GM23338 (cell line): ENCODE data around the gene GPR63. TPM values are rescaled to one million over a fixed set of nuclear protein-coding genes. Genes with fewer than 3 reads are reported as not detected.

Experiments
- ATAC-seq: fragments of 200-7000 bp; cut with Tn5 transposase; 3 replicates; pipeline ENCODE4 v1.9.1; 2020
- DNase-seq: peaks from one replicate; pipeline ENCODE4 v3.0.0-alpha.2; 2015; ENCODE audit warnings: low spot score
- H2AFZ ChIP-seq: fragments of 200-600 bp; sonication (generic); 2 replicates; pipeline ENCODE4 v1.8.0; 2016; ENCODE audit warnings: antibody characterized with exemption, mild to moderate bottlenecking, moderate library complexity
- H3F3A ChIP-seq: fragments of 200-600 bp; sonication (generic); replicated peaks from 2 replicates; pipeline ENCODE4 v1.8.0; 2017; ENCODE audit warnings: antibody characterized with exemption, mixed run types, low read depth
- H3K27ac ChIP-seq: fragments of 200-600 bp; sonication (generic); 2 replicates; pipeline ENCODE4 v1.6.1; 2016; ENCODE audit warnings: low read depth
- H3K27me3 ChIP-seq: fragments of 200-600 bp; sonication (generic); 2 replicates; pipeline ENCODE4 v1.8.0; 2016; ENCODE audit warnings: mild to moderate bottlenecking, mixed run types, moderate library complexity; ENCODE audit not compliant: insufficient read depth
- H3K36me3 ChIP-seq: fragments of 200-600 bp; sonication (generic); 2 replicates; pipeline ENCODE4 v1.8.0; 2016; ENCODE audit warnings: mild to moderate bottlenecking; ENCODE audit not compliant: insufficient read depth
- H3K4me1 ChIP-seq: fragments of 200-600 bp; sonication (generic); 2 replicates; pipeline ENCODE4 v1.8.0; 2016; ENCODE audit warnings: mild to moderate bottlenecking, moderate library complexity; ENCODE audit not compliant: insufficient read depth
- H3K4me2 ChIP-seq: fragments of 200-600 bp; sonication (generic); 2 replicates; pipeline ENCODE4 v1.7.1; 2017; ENCODE audit warnings: mixed run types
- H3K4me3 ChIP-seq: fragments of 200-600 bp; sonication (generic); 2 replicates; pipeline ENCODE4 v1.6.1; 2016; ENCODE audit warnings: mixed run types
- H3K79me2 ChIP-seq: fragments of 200-600 bp; sonication (generic); replicated peaks from 2 replicates; pipeline ENCODE4 v1.8.0; 2017; ENCODE audit warnings: mild to moderate bottlenecking; ENCODE audit not compliant: insufficient read depth
- H3K9me2 ChIP-seq: fragments of 200-600 bp; sonication (generic); 2 replicates; pipeline ENCODE4 v1.8.0; 2017; ENCODE audit not compliant: insufficient read depth
- H4K20me1 ChIP-seq: fragments of 200-600 bp; sonication (generic); replicated peaks from 2 replicates; pipeline ENCODE4 v1.8.0; 2017; ENCODE audit warnings: mild to moderate bottlenecking; ENCODE audit not compliant: insufficient read depth
- H3K27ac Mint-ChIP-seq: 2 replicates; pipeline ENCODE4 v1.8.0; 2020; ENCODE audit warnings: inconsistent platforms, mild to moderate bottlenecking, moderate library complexity, mixed read lengths
- H3K27me3 Mint-ChIP-seq: 3 replicates; pipeline ENCODE4 v1.8.0; 2022; ENCODE audit warnings: low read depth, mild to moderate bottlenecking, moderate library complexity, mixed read lengths, inconsistent platforms; ENCODE audit not compliant: insufficient read depth, poor library complexity
- H3K36me3 Mint-ChIP-seq: 3 replicates; pipeline ENCODE4 v1.8.0; 2021; ENCODE audit warnings: low read depth, mild to moderate bottlenecking, inconsistent platforms, moderate library complexity, mixed read lengths
- H3K4me1 Mint-ChIP-seq: 3 replicates; pipeline ENCODE4 v1.8.0; 2020; ENCODE audit warnings: mild to moderate bottlenecking, inconsistent platforms, mixed read lengths
- H3K4me3 Mint-ChIP-seq: 3 replicates; pipeline ENCODE4 v1.8.0; 2021; ENCODE audit warnings: moderate library complexity, mild to moderate bottlenecking, inconsistent platforms, mixed read lengths
- H3K9me3 Mint-ChIP-seq: 3 replicates; pipeline ENCODE4 v1.8.0; 2020; ENCODE audit warnings: moderate library complexity, mild to moderate bottlenecking, inconsistent platforms, mixed read lengths
- EZH2 ChIP-seq: fragments of 200-600 bp; sonication (generic); IDR thresholded peaks from one replicate; pipeline ENCODE4 v1.8.0; 2017; ENCODE audit warnings: antibody characterized with exemption, mild to moderate bottlenecking, low read depth; ENCODE audit not compliant: unreplicated experiment
- JUNB ChIP-seq: IDR thresholded peaks from one replicate; pipeline ENCODE4 v1.6.1; 2016; ENCODE audit warnings: antibody characterized with exemption; ENCODE audit not compliant: unreplicated experiment
- NANOG ChIP-seq: IDR thresholded peaks from 2 replicates; pipeline ENCODE4 v1.6.1; 2016; ENCODE audit warnings: antibody characterized with exemption, borderline replicate concordance
- STAT1 ChIP-seq: IDR thresholded peaks from one replicate; pipeline ENCODE4 v1.6.1; 2016; ENCODE audit warnings: antibody characterized with exemption; ENCODE audit not compliant: unreplicated experiment
- ZNF114 ChIP-seq: fragments of 250-450 bp; sonication (Bioruptor Pico); IDR thresholded peaks from 2 replicates; pipeline ENCODE4 v1.5.0; 2020; ENCODE audit warnings: mild to moderate bottlenecking, moderate library complexity
- ZNF331 ChIP-seq: fragments of 250-450 bp; sonication (Bioruptor Pico); IDR thresholded peaks from 2 replicates; pipeline ENCODE4 v1.5.0; 2020; ENCODE audit warnings: low read depth, mild to moderate bottlenecking, moderate library complexity
- polyA plus RNA-seq: library from polyadenylated mRNA; unstranded; fragments of >200 nt; fragmentation: Nextera tagmentation; extraction: Ambion mirVana; gene quantifications from 2 replicates; pipeline ENCODE4 v1.2.1, GENCODE V29; 2016
- total RNA-seq: library from RNA; depleted of rRNA; stranded (reverse); fragments of >200 nt; shearing (Covaris generic); gene quantifications from 2 replicates; pipeline ENCODE4 v1.2.3, GENCODE V29; 2014
- TF ChIP-seq, protein P1 (sequence below), 2 experiments: fragments of 200-600 bp in 1 of 2; sonication (generic) in 1 of 2; conservative IDR thresholded peaks; 2 replicates each; pipeline versions ENCODE4 v1.5.1 to v1.6.1; 2016 to 2017; ENCODE audit warnings: antibody characterized with exemption in 2 of 2, low read depth in 2 of 2, mild to moderate bottlenecking in 2 of 2, moderate library complexity in 1 of 2
- TF ChIP-seq, protein P2 (sequence below): IDR thresholded peaks from 2 replicates; pipeline ENCODE4 v1.6.1; 2016; ENCODE audit warnings: antibody characterized with exemption
- TF ChIP-seq, protein P3 (sequence below): IDR thresholded peaks from one replicate; pipeline ENCODE4 v1.6.1; 2018; ENCODE audit warnings: antibody characterized with exemption; ENCODE audit not compliant: unreplicated experiment
- TF ChIP-seq, protein P4 (sequence below): fragments of 250-450 bp; sonication (Bioruptor Pico); IDR thresholded peaks from 2 replicates; pipeline ENCODE4 v1.5.0; 2020; ENCODE audit warnings: mild to moderate bottlenecking, moderate library complexity

Gene GPR63
- total and polyA plus RNA-seq, 2 experiments from 2014 or later = 5.4 to 19.3 TPM

DNA sequence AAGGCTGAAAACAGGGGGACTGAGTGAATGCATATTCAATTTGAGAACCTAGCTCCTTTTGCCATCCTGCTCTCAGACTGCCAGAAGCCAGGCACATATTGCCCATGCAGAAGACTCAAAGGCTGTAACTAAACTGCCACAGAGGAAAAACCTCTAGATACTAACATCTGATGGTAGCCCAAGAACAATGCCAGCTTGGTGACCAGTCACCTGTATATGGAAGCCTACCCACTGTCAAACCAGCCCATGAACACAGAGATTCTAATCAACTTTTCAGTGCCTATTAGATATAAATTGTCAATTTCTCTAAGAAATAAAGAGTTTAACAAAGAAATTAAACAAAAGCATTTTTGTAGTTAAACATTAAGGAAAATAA lies 34.2 kb downstream of the GPR63 start:
- H3K36me3 ChIP-seq = no peaks in the 10 kb centered on the region
- no peak overlapping the region for H3K4me3 Mint-ChIP-seq
- H2AFZ ChIP-seq = no peak overlapping the region
- peaks cover 5% of the 10 kb centered on the region for H3K27me3 Mint-ChIP-seq
- ATAC-seq = no peak
- no peaks in the 10 kb centered on the region for H3F3A ChIP-seq
- H3K27ac Mint-ChIP-seq = peak overlapping the region; percentile 42; the same call in 1 of the 2 replicates
- TF ChIP-seq ZNF331 (CRISPR knock-in tag) = no peak
- TF ChIP-seq, protein P1, sequence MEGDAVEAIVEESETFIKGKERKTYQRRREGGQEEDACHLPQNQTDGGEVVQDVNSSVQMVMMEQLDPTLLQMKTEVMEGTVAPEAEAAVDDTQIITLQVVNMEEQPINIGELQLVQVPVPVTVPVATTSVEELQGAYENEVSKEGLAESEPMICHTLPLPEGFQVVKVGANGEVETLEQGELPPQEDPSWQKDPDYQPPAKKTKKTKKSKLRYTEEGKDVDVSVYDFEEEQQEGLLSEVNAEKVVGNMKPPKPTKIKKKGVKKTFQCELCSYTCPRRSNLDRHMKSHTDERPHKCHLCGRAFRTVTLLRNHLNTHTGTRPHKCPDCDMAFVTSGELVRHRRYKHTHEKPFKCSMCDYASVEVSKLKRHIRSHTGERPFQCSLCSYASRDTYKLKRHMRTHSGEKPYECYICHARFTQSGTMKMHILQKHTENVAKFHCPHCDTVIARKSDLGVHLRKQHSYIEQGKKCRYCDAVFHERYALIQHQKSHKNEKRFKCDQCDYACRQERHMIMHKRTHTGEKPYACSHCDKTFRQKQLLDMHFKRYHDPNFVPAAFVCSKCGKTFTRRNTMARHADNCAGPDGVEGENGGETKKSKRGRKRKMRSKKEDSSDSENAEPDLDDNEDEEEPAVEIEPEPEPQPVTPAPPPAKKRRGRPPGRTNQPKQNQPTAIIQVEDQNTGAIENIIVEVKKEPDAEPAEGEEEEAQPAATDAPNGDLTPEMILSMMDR (conservative IDR thresholded peaks at IDR 0.05; ENCODE audit: low read depth in 2 of 2) = no peak
- TF ChIP-seq, protein P2, sequence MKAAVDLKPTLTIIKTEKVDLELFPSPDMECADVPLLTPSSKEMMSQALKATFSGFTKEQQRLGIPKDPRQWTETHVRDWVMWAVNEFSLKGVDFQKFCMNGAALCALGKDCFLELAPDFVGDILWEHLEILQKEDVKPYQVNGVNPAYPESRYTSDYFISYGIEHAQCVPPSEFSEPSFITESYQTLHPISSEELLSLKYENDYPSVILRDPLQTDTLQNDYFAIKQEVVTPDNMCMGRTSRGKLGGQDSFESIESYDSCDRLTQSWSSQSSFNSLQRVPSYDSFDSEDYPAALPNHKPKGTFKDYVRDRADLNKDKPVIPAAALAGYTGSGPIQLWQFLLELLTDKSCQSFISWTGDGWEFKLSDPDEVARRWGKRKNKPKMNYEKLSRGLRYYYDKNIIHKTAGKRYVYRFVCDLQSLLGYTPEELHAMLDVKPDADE = no peak
- TF ChIP-seq, protein P3, sequence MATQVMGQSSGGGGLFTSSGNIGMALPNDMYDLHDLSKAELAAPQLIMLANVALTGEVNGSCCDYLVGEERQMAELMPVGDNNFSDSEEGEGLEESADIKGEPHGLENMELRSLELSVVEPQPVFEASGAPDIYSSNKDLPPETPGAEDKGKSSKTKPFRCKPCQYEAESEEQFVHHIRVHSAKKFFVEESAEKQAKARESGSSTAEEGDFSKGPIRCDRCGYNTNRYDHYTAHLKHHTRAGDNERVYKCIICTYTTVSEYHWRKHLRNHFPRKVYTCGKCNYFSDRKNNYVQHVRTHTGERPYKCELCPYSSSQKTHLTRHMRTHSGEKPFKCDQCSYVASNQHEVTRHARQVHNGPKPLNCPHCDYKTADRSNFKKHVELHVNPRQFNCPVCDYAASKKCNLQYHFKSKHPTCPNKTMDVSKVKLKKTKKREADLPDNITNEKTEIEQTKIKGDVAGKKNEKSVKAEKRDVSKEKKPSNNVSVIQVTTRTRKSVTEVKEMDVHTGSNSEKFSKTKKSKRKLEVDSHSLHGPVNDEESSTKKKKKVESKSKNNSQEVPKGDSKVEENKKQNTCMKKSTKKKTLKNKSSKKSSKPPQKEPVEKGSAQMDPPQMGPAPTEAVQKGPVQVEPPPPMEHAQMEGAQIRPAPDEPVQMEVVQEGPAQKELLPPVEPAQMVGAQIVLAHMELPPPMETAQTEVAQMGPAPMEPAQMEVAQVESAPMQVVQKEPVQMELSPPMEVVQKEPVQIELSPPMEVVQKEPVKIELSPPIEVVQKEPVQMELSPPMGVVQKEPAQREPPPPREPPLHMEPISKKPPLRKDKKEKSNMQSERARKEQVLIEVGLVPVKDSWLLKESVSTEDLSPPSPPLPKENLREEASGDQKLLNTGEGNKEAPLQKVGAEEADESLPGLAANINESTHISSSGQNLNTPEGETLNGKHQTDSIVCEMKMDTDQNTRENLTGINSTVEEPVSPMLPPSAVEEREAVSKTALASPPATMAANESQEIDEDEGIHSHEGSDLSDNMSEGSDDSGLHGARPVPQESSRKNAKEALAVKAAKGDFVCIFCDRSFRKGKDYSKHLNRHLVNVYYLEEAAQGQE = no peak
- TF ChIP-seq STAT1 = no peak
- TF ChIP-seq ZNF114 (CRISPR knock-in tag) = no peak
- TF ChIP-seq EZH2 = no peak
- no peak for TF ChIP-seq JUNB
- no peaks in the 10 kb centered on the region for H3K27me3 ChIP-seq
- H3K4me1 ChIP-seq = no peaks in the 10 kb centered on the region
- peaks cover 65% of the 10 kb centered on the region for H3K79me2 ChIP-seq
- H3K4me1 Mint-ChIP-seq = peaks cover 13% of the 10 kb centered on the region
- H3K4me3 ChIP-seq = no peak overlapping the region
- H3K36me3 Mint-ChIP-seq = peaks cover 15% of the 10 kb centered on the region; the same call in 2 of the 3 replicates
- H3K4me2 ChIP-seq = no peak overlapping the region
- no peak overlapping the region for H3K27ac ChIP-seq
- peaks cover 16% of the 10 kb centered on the region for H4K20me1 ChIP-seq
- H3K9me2 ChIP-seq = no peaks in the 10 kb centered on the region
- H3K9me3 Mint-ChIP-seq = no peaks in the 10 kb centered on the region
- DNase-seq = no peak

DNA sequence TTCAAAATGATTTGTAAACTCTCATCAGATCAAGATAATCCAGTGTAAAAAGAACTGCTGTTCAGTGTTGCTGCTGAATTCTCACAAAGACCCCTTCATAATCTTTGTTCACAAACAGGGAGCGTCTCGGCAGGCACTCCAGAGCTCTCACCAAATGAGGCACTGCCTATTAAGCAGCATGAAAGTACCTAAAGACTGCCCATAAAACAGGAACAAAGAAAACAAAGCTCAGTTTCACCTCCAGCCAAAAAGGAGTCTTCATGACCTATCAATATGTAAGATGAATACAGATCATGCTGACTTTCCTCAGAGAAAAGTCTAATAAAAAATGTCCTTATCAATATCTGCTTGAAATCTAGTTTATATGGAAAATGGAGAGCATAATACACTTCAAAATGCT lies 41.8 kb downstream of the GPR63 start:
- no peaks in the 10 kb centered on the region for H3K27me3 ChIP-seq
- TF ChIP-seq NANOG = no peak
- TF ChIP-seq, protein P4, sequence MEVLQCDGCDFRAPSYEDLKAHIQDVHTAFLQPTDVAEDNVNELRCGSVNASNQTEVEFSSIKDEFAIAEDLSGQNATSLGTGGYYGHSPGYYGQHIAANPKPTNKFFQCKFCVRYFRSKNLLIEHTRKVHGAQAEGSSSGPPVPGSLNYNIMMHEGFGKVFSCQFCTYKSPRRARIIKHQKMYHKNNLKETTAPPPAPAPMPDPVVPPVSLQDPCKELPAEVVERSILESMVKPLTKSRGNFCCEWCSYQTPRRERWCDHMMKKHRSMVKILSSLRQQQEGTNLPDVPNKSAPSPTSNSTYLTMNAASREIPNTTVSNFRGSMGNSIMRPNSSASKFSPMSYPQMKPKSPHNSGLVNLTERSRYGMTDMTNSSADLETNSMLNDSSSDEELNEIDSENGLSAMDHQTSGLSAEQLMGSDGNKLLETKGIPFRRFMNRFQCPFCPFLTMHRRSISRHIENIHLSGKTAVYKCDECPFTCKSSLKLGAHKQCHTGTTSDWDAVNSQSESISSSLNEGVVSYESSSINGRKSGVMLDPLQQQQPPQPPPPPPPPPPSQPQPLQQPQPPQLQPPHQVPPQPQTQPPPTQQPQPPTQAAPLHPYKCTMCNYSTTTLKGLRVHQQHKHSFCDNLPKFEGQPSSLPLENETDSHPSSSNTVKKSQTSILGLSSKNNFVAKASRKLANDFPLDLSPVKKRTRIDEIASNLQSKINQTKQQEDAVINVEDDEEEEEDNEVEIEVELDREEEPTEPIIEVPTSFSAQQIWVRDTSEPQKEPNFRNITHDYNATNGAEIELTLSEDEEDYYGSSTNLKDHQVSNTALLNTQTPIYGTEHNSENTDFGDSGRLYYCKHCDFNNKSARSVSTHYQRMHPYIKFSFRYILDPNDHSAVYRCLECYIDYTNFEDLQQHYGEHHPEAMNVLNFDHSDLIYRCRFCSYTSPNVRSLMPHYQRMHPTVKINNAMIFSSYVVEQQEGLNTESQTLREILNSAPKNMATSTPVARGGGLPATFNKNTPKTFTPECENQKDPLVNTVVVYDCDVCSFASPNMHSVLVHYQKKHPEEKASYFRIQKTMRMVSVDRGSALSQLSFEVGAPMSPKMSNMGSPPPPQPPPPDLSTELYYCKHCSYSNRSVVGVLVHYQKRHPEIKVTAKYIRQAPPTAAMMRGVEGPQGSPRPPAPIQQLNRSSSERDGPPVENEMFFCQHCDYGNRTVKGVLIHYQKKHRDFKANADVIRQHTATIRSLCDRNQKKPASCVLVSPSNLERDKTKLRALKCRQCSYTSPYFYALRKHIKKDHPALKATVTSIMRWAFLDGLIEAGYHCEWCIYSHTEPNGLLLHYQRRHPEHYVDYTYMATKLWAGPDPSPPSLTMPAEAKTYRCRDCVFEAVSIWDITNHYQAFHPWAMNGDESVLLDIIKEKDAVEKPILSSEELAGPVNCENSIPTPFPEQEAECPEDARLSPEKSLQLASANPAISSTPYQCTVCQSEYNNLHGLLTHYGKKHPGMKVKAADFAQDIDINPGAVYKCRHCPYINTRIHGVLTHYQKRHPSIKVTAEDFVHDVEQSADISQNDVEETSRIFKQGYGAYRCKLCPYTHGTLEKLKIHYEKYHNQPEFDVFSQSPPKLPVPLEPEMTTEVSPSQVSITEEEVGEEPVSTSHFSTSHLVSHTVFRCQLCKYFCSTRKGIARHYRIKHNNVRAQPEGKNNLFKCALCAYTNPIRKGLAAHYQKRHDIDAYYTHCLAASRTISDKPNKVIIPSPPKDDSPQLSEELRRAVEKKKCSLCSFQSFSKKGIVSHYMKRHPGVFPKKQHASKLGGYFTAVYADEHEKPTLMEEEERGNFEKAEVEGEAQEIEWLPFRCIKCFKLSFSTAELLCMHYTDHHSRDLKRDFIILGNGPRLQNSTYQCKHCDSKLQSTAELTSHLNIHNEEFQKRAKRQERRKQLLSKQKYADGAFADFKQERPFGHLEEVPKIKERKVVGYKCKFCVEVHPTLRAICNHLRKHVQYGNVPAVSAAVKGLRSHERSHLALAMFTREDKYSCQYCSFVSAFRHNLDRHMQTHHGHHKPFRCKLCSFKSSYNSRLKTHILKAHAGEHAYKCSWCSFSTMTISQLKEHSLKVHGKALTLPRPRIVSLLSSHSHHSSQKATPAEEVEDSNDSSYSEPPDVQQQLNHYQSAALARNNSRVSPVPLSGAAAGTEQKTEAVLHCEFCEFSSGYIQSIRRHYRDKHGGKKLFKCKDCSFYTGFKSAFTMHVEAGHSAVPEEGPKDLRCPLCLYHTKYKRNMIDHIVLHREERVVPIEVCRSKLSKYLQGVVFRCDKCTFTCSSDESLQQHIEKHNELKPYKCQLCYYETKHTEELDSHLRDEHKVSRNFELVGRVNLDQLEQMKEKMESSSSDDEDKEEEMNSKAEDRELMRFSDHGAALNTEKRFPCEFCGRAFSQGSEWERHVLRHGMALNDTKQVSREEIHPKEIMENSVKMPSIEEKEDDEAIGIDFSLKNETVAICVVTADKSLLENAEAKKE (CRISPR knock-in tag) = no peak

More for the DNA sequence above, 41.8 kb downstream of the GPR63 start:
- Mint-ChIP-seq H3K27me3 (no peaks in the 10 kb centered on the region), H3K27ac (peak overlapping the region; percentile 29), H3K4me1 (no peaks in the 10 kb centered on the region), H3K9me3 (no peaks in the 10 kb centered on the region), H3K4me3 (no peak overlapping the region), H3K36me3 (peaks cover 25% of the 10 kb centered on the region; the same call in 2 of the 3 replicates)
- Histone ChIP-seq H2AFZ (no peak overlapping the region), H3K9me2 (no peaks in the 10 kb centered on the region), H3K79me2 (peaks cover 2% of the 10 kb centered on the region; the same call in 1 of the 2 replicates), H3K27ac (no peak overlapping the region), H3K36me3 (peaks cover 5% of the 10 kb centered on the region; the same call in 1 of the 2 replicates), H3F3A (no peaks in the 10 kb centered on the region), H3K4me1 (no peaks in the 10 kb centered on the region), H3K4me3 (no peak overlapping the region), H4K20me1 (no peaks in the 10 kb centered on the region; the same call in none of the 2 replicates), H3K4me2 (no peak overlapping the region)
- no peak for DNase-seq
- ATAC-seq = no peak
